ENCODE measurements around the gene KAT6B.

DNA sequence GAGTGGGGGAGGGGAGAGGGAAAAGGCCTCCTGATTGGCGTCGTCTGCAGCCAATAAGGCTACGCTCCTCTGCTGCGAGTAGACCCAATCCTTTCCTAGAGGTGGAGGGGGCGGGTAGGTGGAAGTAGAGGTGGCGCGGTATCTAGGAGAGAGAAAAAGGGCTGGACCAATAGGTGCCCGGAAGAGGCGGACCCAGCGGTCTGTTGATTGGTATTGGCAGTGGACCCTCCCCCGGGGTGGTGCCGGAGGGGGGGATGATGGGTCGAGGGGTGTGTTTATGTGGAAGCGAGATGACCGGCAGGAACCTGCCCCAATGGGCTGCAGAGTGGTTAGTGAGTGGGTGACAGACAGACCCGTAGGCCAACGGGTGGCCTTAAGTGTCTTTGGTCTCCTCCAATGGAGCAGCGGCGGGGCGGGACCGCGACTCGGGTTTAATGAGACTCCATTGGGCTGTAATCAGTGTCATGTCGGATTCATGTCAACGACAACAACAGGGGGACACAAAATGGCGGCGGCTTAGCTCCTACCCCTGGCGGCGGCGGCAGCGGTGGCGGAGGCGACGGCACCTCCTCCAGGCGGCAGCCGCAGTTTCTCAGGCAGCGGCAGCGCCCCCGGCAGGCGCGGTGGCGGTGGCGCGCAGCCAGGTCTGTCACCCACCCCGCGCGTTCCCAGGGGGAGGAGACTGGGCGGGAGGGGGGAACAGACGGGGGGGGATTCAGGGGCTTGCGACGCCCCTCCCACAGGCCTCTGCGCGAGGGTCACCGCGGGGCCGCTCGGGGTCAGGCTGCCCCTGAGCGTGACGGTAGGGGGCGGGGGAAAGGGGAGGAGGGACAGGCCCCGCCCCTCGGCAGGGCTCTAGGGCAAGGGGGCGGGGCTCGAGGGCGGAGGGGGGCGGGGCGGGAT is at the start of gene KAT6B:
- TF ChIP-seq, protein P1, sequence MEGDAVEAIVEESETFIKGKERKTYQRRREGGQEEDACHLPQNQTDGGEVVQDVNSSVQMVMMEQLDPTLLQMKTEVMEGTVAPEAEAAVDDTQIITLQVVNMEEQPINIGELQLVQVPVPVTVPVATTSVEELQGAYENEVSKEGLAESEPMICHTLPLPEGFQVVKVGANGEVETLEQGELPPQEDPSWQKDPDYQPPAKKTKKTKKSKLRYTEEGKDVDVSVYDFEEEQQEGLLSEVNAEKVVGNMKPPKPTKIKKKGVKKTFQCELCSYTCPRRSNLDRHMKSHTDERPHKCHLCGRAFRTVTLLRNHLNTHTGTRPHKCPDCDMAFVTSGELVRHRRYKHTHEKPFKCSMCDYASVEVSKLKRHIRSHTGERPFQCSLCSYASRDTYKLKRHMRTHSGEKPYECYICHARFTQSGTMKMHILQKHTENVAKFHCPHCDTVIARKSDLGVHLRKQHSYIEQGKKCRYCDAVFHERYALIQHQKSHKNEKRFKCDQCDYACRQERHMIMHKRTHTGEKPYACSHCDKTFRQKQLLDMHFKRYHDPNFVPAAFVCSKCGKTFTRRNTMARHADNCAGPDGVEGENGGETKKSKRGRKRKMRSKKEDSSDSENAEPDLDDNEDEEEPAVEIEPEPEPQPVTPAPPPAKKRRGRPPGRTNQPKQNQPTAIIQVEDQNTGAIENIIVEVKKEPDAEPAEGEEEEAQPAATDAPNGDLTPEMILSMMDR (IDR thresholded peaks at IDR 0.05; ENCODE audit: poor library complexity), result peak; percentile 49
- TF ChIP-seq EZH2 (IDR thresholded peaks at IDR 0.05; ENCODE audit: borderline replicate concordance), result no peak

Measured in hepatocyte (in vitro differentiated cells).